MM.1S (cell line): ENCODE results near the gene CCL17.

ENCODE experiments used
- DNase-seq: peaks from one replicate; pipeline ENCODE4 v3.0.0-alpha.2; 2015
- H2AFZ ChIP-seq: fragments of 300-600 bp; sonication (generic); 2 replicates; pipeline ENCODE4 v1.6.0; 2016; ENCODE audit warnings: antibody characterized with exemption, low read length
- H3F3A ChIP-seq: fragments of 300-600 bp; sonication (generic); 2 replicates; pipeline ENCODE4 v1.6.1; 2016; ENCODE audit warnings: mild to moderate bottlenecking, antibody characterized with exemption, low read length, moderate library complexity, mixed read lengths; ENCODE audit not compliant: insufficient read depth
- H3K27ac ChIP-seq: fragments of 300-600 bp; sonication (generic); 2 replicates; pipeline ENCODE4 v1.5.1; 2016; ENCODE audit warnings: mild to moderate bottlenecking, low read length
- H3K27me3 ChIP-seq: fragments of 300-600 bp; sonication (generic); replicated peaks from 2 replicates; pipeline ENCODE4 v1.6.0; 2016; ENCODE audit warnings: low read length; ENCODE audit not compliant: insufficient read depth
- H3K36me3 ChIP-seq: fragments of 300-600 bp; sonication (generic); replicated peaks from 2 replicates; pipeline ENCODE4 v1.6.1; 2016; ENCODE audit warnings: mild to moderate bottlenecking, low read length, mixed read lengths; ENCODE audit not compliant: insufficient read depth
- H3K4me1 ChIP-seq: fragments of 300-600 bp; sonication (generic); 2 replicates; pipeline ENCODE4 v1.6.1; 2016; ENCODE audit warnings: low read length, mixed read lengths
- H3K4me2 ChIP-seq: fragments of 300-600 bp; sonication (generic); 2 replicates; pipeline ENCODE4 v1.6.0; 2016; ENCODE audit warnings: low read depth, low read length
- H3K4me3 ChIP-seq: fragments of 300-600 bp; sonication (generic); 2 replicates; pipeline ENCODE4 v1.5.1; 2016; ENCODE audit warnings: low read length, mixed read lengths
- H3K79me2 ChIP-seq: fragments of 300-600 bp; sonication (generic); 2 replicates; pipeline ENCODE4 v1.6.1; 2016; ENCODE audit warnings: mixed run types, low read length, mixed read lengths
- H3K9ac ChIP-seq: fragments of 300-600 bp; sonication (generic); 2 replicates; pipeline ENCODE4 v1.6.1; 2016; ENCODE audit warnings: low read length, mixed read lengths
- H3K9me2 ChIP-seq: fragments of 300-600 bp; sonication (generic); replicated peaks from 2 replicates; pipeline ENCODE4 v1.6.1; 2016; ENCODE audit warnings: mild to moderate bottlenecking, low read length, mixed read lengths; ENCODE audit not compliant: insufficient read depth
- H3K9me3 ChIP-seq: fragments of 300-600 bp; sonication (generic); replicated peaks from 2 replicates; pipeline ENCODE4 v1.6.1; 2016; ENCODE audit warnings: mild to moderate bottlenecking, low read length, mixed read lengths; ENCODE audit not compliant: insufficient read depth
- H4K20me1 ChIP-seq: fragments of 300-600 bp; sonication (generic); 2 replicates; pipeline ENCODE4 v1.6.1; 2016; ENCODE audit warnings: mild to moderate bottlenecking, low read length, moderate library complexity, mixed read lengths; ENCODE audit not compliant: insufficient read depth
- CTCF ChIP-seq: fragments of 300-600 bp; sonication (generic); IDR thresholded peaks from 2 replicates; pipeline ENCODE4 v1.5.1; 2016; ENCODE audit warnings: antibody characterized with exemption, low read length, mixed read lengths
- EZH2 ChIP-seq: fragments of 300-600 bp; sonication (generic); optimal IDR thresholded peaks from 2 replicates; pipeline ENCODE3; 2017; ENCODE audit warnings: low read depth, mild to moderate bottlenecking, antibody characterized with exemption, low read length, mixed read lengths
- EZH2phosphoT487 ChIP-seq: fragments of 300-600 bp; sonication (generic); IDR thresholded peaks from 2 replicates; pipeline ENCODE4 v1.6.1; 2018; ENCODE audit warnings: antibody characterized with exemption, low read length

The CCL17 gene

GRCh38 chr16:57444711-57445110 is 40.1 kb downstream of the CCL17 start:
- Histone ChIP-seq H3K4me2 (no peak overlapping the region), H3K27ac (no peak overlapping the region), H3K79me2 (peaks cover 82% of the 10 kb centered on the region), H3K27me3 (no peaks in the 10 kb centered on the region), H3K9ac (no peak overlapping the region), H3K4me3 (no peak overlapping the region), H4K20me1 (no peaks in the 10 kb centered on the region), H3K36me3 (no peaks in the 10 kb centered on the region), H2AFZ (no peak overlapping the region), H3K9me2 (no peaks in the 10 kb centered on the region), H3K4me1 (peaks cover 8% of the 10 kb centered on the region; the same call in 1 of the 2 replicates), H3K9me3 (no peaks in the 10 kb centered on the region), H3F3A (no peaks in the 10 kb centered on the region)
- DNase-seq, result no peak
- TF ChIP-seq CTCF, result no peak
- no peak for TF ChIP-seq EZH2phosphoT487
- no peak for TF ChIP-seq EZH2

GRCh38 chr16:57445510-57445909 is 40.9 kb downstream of the CCL17 start:
- no peak overlapping the region for H3K4me3 ChIP-seq

GRCh38 chr16:57446531-57447185 is 42.1 kb downstream of the CCL17 start:
- H3K4me3 ChIP-seq, result peak overlapping the region; percentile 95
- H3K9ac ChIP-seq, result peak overlapping the region; percentile 99
- H3K4me1 ChIP-seq, result peaks cover 8% of the 10 kb centered on the region; the same call in 1 of the 2 replicates
- no peak for TF ChIP-seq EZH2
- TF ChIP-seq EZH2phosphoT487, result no peak
- no peak for TF ChIP-seq CTCF
- H3F3A ChIP-seq, result no peaks in the 10 kb centered on the region
- no peaks in the 10 kb centered on the region for H3K9me3 ChIP-seq
- no peaks in the 10 kb centered on the region for H3K36me3 ChIP-seq
- H4K20me1 ChIP-seq, result no peaks in the 10 kb centered on the region
- H3K27ac ChIP-seq, result peak overlapping the region; percentile 42; the same call in 1 of the 2 replicates
- H3K79me2 ChIP-seq, result peaks cover 72% of the 10 kb centered on the region
- no peaks in the 10 kb centered on the region for H3K27me3 ChIP-seq
- peak overlapping the region; percentile 92 for H2AFZ ChIP-seq
- DNase-seq, result peak; percentile 28
- no peaks in the 10 kb centered on the region for H3K9me2 ChIP-seq
- peak overlapping the region; percentile 61 for H3K4me2 ChIP-seq

More at GRCh38 chr16:57445510-57445909, 40.9 kb downstream of the CCL17 start:
- H4K20me1 ChIP-seq, result no peaks in the 10 kb centered on the region
- peaks cover 8% of the 10 kb centered on the region; the same call in 1 of the 2 replicates for H3K4me1 ChIP-seq
- DNase-seq, result no peak
- peaks cover 84% of the 10 kb centered on the region for H3K79me2 ChIP-seq
- no peak overlapping the region for H2AFZ ChIP-seq
- no peaks in the 10 kb centered on the region for H3K36me3 ChIP-seq
- no peak overlapping the region for H3K27ac ChIP-seq
- H3K4me2 ChIP-seq, result no peak overlapping the region
- H3F3A ChIP-seq, result no peaks in the 10 kb centered on the region
- no peaks in the 10 kb centered on the region for H3K27me3 ChIP-seq
- H3K9ac ChIP-seq, result no peak overlapping the region
- H3K9me3 ChIP-seq, result no peaks in the 10 kb centered on the region
- no peak for TF ChIP-seq EZH2phosphoT487
- TF ChIP-seq CTCF, result no peak
- no peak for TF ChIP-seq EZH2
- no peaks in the 10 kb centered on the region for H3K9me2 ChIP-seq
